Fibroblast of lung (primary cell): Measurements from ENCODE around the gene IARS2.

Experiments used
- EZH2 ChIP-seq: IDR thresholded peaks from 2 replicates; pipeline ENCODE4 v1.5.1; 2012; ENCODE audit warnings: low read length, control low read depth, mild to moderate bottlenecking; ENCODE audit errors: missing control alignments
- TF ChIP-seq, protein P1 (sequence below), 2 donors: IDR thresholded peaks in 1 of 2; conservative IDR thresholded peaks in 1 of 2; 1 replicate in 1 of 2; 2 replicates in 1 of 2; pipeline ENCODE4 v1.5.1; 2011 to 2012; ENCODE audit warnings: low read length in 2 of 2, control low read depth in 1 of 2, inconsistent platforms in 1 of 2, low read depth in 1 of 2, mild to moderate bottlenecking in 1 of 2

DNA sequence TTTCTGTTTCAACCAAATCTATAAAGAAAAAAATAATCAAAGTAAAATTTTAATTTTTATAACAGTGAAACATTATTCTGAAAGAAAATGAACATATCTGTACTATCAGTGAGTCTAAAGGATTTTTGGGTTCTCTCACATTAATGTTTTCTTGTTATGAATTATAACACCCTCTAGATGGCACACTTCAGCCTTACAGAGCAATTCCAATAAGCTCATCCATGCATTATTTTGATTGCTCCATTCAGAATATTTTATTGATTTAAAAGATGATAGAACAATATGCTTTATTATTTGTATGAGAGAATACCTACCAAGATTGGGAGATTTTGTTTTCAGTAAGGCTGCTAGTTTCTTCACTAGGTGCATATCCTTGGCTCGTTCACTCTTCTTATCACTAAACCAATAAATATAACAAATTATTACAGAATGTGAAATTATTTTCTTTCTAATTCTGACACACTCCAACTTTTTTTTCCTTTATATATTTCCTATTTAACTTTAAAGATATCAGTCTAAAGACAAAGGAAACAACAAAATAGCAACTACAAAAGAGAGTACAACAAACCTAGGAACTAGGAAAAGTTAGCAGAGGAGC lies 95.9 kb downstream of the IARS2 start:
- TF ChIP-seq, protein P1, sequence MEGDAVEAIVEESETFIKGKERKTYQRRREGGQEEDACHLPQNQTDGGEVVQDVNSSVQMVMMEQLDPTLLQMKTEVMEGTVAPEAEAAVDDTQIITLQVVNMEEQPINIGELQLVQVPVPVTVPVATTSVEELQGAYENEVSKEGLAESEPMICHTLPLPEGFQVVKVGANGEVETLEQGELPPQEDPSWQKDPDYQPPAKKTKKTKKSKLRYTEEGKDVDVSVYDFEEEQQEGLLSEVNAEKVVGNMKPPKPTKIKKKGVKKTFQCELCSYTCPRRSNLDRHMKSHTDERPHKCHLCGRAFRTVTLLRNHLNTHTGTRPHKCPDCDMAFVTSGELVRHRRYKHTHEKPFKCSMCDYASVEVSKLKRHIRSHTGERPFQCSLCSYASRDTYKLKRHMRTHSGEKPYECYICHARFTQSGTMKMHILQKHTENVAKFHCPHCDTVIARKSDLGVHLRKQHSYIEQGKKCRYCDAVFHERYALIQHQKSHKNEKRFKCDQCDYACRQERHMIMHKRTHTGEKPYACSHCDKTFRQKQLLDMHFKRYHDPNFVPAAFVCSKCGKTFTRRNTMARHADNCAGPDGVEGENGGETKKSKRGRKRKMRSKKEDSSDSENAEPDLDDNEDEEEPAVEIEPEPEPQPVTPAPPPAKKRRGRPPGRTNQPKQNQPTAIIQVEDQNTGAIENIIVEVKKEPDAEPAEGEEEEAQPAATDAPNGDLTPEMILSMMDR (conservative IDR thresholded peaks at IDR 0.05 in 1 of 2, IDR thresholded peaks at IDR 0.05 in 1 of 2; ENCODE audit: low read depth in 1 of 2, low read length in 2 of 2): peak in 1 of 2 donors; percentile 57
- TF ChIP-seq EZH2: no peak
